Muscle layer of duodenum (tissue), 2 donors: ENCODE data around the gene DPEP1.
A peak's percentile ranks its signal among the peaks of the same experiment; 100 is the strongest.
"Not testable (repeated sequence)": the region's sequence is repeated elsewhere in the genome, so short reads cannot be mapped to it uniquely, and the experiment has no call there.

Experiments used
- H3K27ac ChIP-seq: one replicate; pipeline ENCODE4 v1.7.0; 2013; ENCODE audit warnings: mild to moderate bottlenecking, low read length
- H3K27me3 ChIP-seq: one replicate; pipeline ENCODE4 v1.7.0; 2013; ENCODE audit warnings: low read depth, mild to moderate bottlenecking, control low read depth, low read length
- H3K36me3 ChIP-seq, 2 donors: one replicate each; pipeline ENCODE4 v1.7.0; 2013; ENCODE audit warnings: low read length in 2 of 2, control low read depth in 1 of 2, mild to moderate bottlenecking in 1 of 2; ENCODE audit not compliant: insufficient read depth in 2 of 2, control insufficient read depth in 1 of 2
- H3K4me1 ChIP-seq, 2 donors: one replicate each; pipeline ENCODE4 v1.7.0; 2013; ENCODE audit warnings: low read length in 2 of 2, mild to moderate bottlenecking in 2 of 2, control low read depth in 1 of 2, moderate library complexity in 1 of 2; ENCODE audit not compliant: insufficient read depth in 2 of 2, control insufficient read depth in 1 of 2
- H3K4me3 ChIP-seq, 2 donors: one replicate each; pipeline ENCODE4 v1.7.0; 2013; ENCODE audit warnings: low read length in 2 of 2, low read depth in 1 of 2, mild to moderate bottlenecking in 1 of 2
- H3K9me3 ChIP-seq, 2 donors: one replicate each; pipeline ENCODE4 v1.7.0; 2013; ENCODE audit warnings: low read length in 2 of 2, control low read depth in 1 of 2, mild to moderate bottlenecking in 1 of 2; ENCODE audit not compliant: control insufficient read depth in 1 of 2
- donor health status: healthy.

The DPEP1 gene

DNA sequence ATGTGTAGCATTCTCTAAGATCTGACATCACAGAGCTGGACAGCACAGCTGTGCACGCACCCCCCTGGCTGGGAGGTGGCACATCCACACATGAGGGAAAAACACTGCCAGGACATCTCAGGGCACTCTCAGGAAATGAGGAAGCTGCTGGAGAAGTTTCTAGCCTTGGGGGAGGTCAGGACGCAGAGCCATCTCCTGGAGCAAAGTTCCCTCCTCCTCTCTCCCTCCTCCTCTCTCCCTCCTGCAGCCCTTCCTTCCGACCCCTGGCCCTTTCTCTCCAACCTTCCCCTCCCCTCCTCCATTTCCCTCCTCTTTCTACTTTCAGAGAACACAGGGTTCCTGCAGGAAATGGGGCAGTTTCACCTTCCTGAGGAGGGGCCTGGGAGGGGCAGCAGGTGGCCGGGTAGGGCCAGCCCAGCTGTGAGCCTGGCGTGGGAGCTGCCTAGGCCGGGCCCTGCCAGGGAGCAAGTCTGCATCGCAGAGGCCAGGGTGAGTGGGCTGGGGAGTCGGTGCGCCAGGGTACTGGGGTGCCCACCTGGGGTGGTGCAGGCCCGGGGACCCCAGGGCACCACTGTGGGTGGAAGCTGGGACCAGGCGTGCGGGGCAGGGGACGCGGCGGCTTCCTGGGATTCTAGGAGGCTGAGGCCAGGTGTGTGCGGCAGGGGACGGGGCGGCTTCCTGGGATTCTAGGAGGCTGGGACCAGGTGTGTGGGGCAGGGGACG is at the start of gene DPEP1:
Gene DPEP1, plus strand, starts transcription at position 412 of the 723 bp plus-strand sequence. CDS start 16,769 bp downstream, outside the sequence.
- Histone ChIP-seq H3K27ac (no peak within 1 kb of the TSS), H3K4me3 (no peak within 1 kb of the TSS)

DNA sequence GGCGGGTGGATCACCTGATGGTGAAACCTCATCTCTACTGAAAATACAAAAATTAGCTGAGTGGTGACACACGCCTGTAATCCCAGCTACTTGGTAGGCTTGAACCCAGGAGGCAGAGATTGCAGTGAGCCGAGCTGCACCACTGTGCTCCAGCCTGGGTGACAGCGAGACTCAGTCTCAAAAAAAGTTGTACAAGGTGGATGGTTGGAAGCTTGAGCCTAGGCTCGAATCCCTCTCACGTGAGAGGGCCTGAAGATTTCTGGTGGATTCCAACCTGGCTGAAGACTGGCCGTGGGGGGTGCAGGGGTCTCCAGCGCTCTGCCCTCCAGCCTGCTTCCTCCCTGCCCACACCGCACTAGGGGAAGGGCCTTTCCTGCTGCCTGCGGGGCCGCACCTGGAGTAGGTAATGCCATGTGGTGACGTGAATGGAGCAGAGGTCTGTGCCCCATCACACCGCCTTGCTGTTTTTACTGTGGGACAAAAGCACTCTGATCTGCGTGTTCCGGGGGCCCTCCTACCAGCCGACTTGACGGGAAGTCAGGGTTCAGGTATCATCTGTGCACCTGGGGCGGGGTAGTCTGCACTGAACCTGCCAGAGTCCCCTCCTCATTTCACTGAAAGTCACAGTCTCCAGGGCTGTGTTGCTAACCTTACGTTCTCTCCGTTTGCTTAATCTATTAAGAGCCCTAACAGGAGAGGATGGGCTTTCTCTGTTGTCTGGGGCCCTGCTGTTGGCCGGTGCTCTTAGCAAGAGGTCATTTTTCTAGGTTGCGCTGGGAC is 48.8 kb upstream of the DPEP1 start:
- H3K4me1 ChIP-seq: peaks cover 14 to 38% of the 10 kb centered on the region in 2 donors
- peaks cover 36 to 37% of the 10 kb centered on the region in 2 donors for H3K36me3 ChIP-seq
- H3K27ac ChIP-seq: no peak overlapping the region

More for the DNA sequence above, at the start of gene DPEP1:
- Histone ChIP-seq H3K27me3 (no peaks in the 10 kb centered on the region), H3K9me3 (no peaks in the 10 kb centered on the region), H3K36me3 (no peaks in the 10 kb centered on the region), H3K4me1 (no peaks in the 10 kb centered on the region)

DNA sequence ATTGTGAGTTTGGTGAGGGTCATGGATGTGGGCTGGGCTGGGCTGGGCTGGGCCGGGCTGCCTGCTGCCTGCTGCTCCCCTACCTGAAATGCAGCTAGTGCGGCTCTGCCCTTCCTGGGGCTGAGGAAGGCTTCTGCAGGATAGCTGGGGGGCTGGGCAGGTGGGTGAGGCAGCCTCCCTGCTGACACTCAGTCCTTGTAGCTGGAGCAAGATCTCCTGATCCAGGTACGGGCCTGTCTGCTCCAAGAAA is 48.3 kb upstream of the DPEP1 start:
- no peaks in the 10 kb centered on the region for H3K9me3 ChIP-seq
- peaks cover 34 to 36% of the 10 kb centered on the region in 2 donors for H3K36me3 ChIP-seq
- H3K27ac ChIP-seq: no peak overlapping the region
- H3K4me3 ChIP-seq: no peak overlapping the region
- peaks cover 5% of the 10 kb centered on the region for H3K27me3 ChIP-seq
- peaks cover 14 to 37% of the 10 kb centered on the region in 2 donors for H3K4me1 ChIP-seq

More for the DNA sequence above, 48.8 kb upstream of the DPEP1 start:
- Histone ChIP-seq H3K9me3 (no peaks in the 10 kb centered on the region), H3K4me3 (no peak overlapping the region), H3K27me3 (peaks cover under 1% of the 10 kb centered on the region)

DNA sequence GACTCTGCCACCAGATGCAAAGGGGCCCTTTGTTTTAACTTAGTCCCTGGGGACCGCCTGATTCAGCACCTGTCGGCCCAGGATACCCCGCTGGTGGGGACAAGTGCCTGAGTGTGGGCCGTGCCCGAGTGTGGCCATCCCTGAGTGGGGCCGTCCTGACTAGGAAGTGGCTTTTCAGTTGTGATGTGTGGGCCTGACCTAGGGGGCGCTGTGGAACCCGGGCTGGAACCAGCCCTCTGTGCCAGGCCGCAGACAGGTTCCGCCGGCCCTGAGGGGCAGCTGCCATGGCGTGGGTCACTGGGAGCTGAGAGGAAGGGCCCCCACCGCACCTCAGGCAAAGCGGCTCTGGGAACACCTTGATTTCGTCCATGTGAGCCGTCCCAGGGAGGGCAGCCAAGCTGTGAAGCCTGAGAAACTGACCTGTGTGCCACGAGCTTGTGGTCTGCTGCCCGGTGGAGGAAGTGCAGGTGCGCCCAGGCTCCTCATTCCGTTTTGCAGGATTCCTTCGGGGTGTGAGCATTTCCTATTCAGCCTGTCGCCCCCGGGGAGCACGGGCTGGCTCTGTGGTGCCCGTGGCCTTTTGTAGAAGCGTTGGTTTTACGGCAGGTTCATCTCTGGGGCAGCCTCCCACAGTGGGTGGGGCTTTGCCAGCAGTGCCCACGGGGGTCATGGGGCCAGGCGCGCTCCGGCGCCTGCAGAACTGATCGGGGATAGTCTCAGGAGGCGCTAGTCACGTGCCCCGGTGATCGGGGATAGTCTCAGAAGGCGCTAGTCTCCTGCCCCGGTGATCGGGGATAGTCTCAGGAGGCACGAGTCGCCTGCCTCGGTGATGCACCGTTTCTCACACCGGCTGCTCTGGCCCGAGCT is 47.7 kb upstream of the DPEP1 start:
- Histone ChIP-seq H3K4me3 (peak overlapping the region in 1 of 2 donors; percentile 46), H3K4me1 (peaks cover 14 to 37% of the 10 kb centered on the region in 2 donors), H3K36me3 (peaks cover 33 to 36% of the 10 kb centered on the region in 2 donors), H3K9me3 (no peaks in the 10 kb centered on the region), H3K27me3 (peaks cover 7% of the 10 kb centered on the region), H3K27ac (no peak overlapping the region)

DNA sequence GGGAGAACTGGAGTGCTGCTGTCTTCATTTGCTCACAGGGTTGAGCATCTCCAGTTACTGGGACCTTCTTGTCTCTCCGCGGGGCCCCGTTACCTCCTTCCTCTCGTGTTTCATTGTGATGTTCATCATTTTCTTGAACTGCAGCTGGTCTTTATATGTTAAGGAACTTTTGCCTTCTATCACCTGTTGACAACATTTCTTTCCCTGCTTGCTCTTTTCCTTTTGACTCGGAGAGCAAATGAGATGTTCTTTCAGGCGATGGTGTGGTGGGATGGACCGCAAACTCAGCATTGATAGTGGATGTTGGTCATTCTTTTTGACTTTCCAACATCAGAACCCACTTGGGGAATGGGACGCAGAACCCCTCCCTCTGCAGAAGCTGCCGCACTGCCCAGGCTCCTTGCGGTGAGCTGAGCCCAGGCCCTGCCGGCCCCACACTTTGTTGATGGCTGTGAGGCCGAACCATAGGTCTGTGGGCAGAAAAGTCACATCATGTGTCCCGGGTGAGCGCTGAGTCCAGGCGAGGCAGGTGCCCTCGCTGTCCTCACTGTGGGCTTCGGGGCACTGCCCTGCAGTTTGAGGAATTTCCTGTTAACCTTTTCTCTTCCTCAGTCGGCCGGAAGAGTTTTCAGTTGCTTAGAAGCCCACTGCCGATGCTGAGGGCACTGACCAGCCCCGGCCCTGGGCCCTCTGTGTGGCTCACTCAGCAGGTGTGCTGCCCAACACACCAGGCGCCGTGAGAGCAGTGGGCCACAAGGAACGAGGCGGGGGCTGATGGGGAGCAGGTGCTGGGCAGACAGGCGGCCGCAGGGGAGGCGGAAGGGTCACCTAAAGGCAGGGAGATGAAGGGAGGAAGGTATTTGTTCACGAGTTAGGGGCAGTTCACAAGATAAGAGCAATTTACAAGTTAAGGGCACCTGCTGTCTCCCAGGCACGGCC is 45.5 kb upstream of the DPEP1 start:
- H3K4me3 ChIP-seq: no peak overlapping the region
- peaks cover 8% of the 10 kb centered on the region for H3K27me3 ChIP-seq
- H3K9me3 ChIP-seq: no peaks in the 10 kb centered on the region
- no peak overlapping the region for H3K27ac ChIP-seq
- peaks cover 18 to 20% of the 10 kb centered on the region in 2 donors for H3K36me3 ChIP-seq
- H3K4me1 ChIP-seq: peaks cover 8 to 26% of the 10 kb centered on the region in 2 donors

DNA sequence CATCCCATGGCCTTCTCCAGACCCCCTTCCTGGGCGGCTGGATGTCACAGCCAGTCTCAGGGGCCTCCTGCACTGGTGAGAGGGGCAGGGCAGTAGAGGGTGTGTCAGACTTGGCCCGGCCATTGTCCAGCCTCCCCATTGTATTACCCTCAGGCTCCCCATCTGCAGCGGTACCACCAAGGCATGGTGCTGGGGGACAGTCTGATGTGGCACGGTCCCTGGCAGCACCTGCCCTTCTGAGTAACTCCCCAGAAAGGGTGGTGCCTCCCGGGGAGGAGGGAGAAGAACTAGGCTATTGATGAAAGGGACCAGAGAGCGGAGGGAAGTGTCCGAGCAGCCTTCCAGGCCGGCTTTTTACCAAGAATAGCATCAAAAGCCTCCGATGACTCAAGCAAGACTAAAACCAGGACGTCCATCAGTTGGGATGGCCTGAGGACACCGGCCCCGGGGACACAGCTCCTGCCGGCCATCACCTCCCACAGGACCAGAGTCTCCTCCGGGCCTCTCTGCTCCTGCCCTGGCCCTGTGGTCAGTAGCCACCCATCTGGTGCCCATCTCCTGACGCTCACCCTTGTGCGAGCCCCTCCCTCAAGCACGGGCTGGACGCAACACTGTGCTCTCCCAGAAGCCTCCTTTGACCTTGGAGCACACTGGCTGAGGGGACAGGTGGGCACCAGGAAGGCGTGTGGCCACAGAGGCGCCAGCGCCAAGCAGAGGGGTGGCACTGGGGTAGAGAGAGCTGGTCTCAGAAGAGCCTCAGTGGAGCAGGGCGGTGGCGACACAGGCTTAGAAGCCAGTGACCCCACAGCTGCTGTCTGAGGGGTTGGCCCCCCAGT is 43.7 kb upstream of the DPEP1 start:
- Histone ChIP-seq H3K9me3 (no peaks in the 10 kb centered on the region), H3K4me3 (no peak overlapping the region), H3K27me3 (peaks cover 17% of the 10 kb centered on the region), H3K4me1 (peaks cover 0 to 22% of the 10 kb centered on the region in 2 donors), H3K36me3 (peaks cover under 1 to 2% of the 10 kb centered on the region in 2 donors), H3K27ac (no peak overlapping the region)

DNA sequence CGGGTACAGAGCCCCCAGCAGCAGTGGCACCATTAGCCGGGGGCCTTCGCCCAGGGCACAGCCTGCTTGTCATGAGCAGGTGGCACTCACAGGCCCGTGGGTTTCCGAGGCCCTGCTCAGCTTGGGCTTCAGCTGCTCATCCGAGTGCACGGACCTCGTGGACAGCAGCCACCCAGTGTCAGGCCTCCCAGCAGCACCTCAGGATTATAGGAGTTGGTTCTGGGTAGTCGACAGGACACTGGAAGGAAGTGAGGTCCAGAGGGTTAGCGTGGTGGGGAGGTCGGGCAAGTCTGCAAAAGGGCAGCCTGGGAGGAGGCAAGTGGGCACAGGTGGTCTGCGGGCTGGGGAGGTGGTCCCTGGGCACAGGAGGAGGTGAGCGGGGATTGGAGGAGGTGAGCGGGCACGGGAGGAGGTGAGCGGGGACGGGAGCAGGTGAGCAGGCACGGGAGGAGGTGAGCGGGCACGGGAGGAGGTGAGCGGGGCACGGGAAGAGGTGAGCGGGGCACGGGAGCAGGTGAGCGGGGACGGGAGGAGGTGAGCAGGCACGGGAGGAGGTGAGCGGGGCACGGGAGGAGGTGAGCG is 43.0 kb upstream of the DPEP1 start:
- H3K4me1 ChIP-seq: peaks cover 0 to 22% of the 10 kb centered on the region in 2 donors
- no peak overlapping the region for H3K27ac ChIP-seq
- no peaks in the 10 kb centered on the region for H3K36me3 ChIP-seq
- H3K9me3 ChIP-seq: no peaks in the 10 kb centered on the region
- H3K27me3 ChIP-seq: peaks cover 22% of the 10 kb centered on the region
- H3K4me3 ChIP-seq: no peak overlapping the region

DNA sequence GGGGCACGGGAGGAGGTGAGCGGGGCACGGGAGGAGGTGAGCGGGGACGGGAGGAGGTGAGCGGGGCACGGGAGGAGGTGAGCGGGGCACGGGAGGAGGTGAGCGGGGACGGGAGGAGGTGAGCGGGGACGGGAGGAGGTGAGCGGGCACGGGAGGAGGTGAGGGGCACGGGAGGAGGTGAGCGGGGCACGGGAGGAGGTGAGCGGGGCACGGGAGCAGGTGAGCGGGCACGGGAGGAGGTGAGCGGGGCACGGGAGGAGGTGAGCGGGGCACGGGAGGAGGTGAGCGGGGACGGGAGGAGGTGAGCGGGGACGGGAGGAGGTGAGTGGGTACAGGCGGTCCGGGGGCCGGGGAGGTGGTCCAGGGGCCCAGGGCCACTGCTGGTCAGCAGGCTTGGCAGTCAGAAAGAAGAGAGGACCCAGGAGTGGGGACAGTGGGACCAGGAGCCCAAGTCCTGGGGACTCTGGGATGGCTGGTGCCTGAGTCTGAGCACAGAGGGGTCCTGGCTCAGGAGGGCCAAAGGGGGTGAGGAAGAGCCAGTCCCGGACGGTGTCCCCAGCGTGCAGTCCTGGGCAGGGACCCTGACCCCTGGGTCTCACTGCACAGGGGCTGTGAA is 42.4 kb upstream of the DPEP1 start:
- H3K27ac ChIP-seq, H3K9me3 ChIP-seq, H3K36me3 ChIP-seq, H3K4me3 ChIP-seq: not testable (repeated sequence)
- peaks cover 22% of the 10 kb centered on the region for H3K27me3 ChIP-seq
- H3K4me1 ChIP-seq: peaks cover 0 to 20% of the 10 kb centered on the region in 2 donors

DNA sequence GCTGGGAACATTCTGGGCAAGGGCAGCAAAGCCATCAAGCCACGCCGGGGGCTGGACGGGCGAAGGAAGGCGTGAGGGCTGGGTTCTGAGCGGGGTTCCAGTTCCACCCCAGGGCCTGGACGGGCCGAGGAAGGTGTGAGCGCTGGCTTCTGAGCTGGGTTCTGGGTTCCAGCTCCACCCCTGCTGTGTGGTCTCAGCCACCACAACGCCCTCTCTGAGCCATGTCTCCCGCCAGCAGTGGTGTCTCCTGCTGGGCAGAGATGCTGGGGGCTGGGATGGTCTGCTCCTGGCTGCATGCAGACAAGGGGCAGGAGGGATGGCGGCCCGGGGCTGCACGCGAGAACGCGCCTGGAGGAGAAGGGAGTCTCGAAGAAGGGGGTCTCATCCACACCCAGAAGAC is 41.8 kb upstream of the DPEP1 start:
- Histone ChIP-seq H3K36me3 (no peaks in the 10 kb centered on the region), H3K9me3 (no peaks in the 10 kb centered on the region), H3K27me3 (peaks cover 22% of the 10 kb centered on the region), H3K4me1 (peaks cover 0 to 22% of the 10 kb centered on the region in 2 donors), H3K4me3 (no peak overlapping the region), H3K27ac (no peak overlapping the region)
